T-helper 2 cell treated with Interferon-gamma antibody and Interleukin-4, amounts not matched to agents 100 ng/mL and 5 ng/mL, for 36 hours (primary cell): Measurements from ENCODE around the gene NAV1. TPM values are rescaled to one million over a fixed set of nuclear protein-coding genes. Genes with fewer than 3 reads are reported as not detected.

Experiments used
- intact Hi-C: fragments of 100-400 bp; cut with micrococcal nuclease; formaldehyde crosslinking; loops from one replicate; pipeline ENCODE4 v1.15.1; 2023
- total RNA-seq: library from RNA; stranded (reverse); gene quantifications from 2 replicates; pipeline ENCODE4 v1.2.3, GENCODE V29; 2022

Gene NAV1
- total RNA-seq, 1 donor from 2014 or later = 2.3 TPM

GRCh38 chr1:201502511-201502857 is 36.4 kb upstream of the NAV1 start:
- intact Hi-C loops = loop anchor here (10.0 kb wide), 1 partner anchor 488 kb away; no protein-coding TSS in a partner anchor

DNA sequence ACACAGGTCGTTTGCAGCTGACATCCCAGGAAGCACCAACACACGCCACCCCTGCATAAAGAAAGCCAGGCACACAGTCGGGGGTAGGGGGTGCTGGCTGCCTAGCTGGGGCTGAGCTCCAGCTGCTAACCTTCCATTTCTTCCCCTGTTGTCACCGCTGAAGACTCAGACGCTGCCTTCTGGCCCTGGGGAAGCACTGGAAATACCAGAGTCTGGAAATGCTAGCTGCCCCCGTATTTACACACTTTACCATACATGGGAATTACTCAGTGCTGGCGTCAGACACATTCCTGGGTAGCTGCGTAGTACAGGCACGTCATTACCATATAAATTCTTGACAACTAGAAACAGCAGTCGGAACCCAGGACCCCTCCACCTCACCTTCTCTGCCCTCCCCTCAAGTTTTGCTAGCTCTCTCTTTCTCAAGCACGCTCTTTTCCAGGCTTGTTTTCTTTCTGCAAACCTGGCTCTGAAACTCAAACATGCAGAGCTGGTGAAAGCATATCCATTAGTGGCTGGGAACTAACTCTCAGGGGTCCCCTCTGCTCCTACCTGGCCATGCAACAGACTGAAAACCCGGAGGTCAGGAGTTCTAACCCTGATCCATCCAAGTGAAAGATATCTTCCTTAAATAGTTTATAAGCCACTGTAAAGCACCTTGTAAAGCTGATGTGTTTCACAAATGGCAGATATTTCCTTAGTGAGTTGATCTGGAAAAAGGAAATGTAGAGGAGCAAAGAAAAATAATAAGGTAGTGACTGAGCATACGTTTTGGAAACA is 35.3 kb upstream of the NAV1 start:
- intact Hi-C loops = loop anchor here (10.0 kb wide), 1 partner anchor 489 kb away; no protein-coding TSS in a partner anchor

DNA sequence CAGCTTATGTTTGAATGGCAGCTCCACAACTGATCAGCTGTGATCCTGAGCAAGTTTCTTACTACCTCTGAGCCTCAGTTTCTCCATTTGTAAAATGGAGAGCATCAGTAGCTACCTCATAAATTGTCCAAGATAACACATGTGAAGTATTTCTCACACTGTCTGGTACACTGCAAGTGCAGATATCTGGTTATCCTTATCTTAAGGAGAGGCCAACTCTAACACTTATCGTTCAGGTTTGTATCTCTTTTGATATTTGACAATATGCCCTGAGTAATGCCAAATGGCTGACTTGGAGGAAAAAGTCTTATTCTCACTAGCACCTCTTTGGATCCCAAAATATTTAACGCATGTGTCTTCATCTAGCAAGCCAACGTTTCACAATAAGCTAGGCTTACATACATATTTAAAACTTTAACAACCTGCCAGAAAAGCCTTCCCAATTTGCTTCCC is 34.7 kb upstream of the NAV1 start:
- intact Hi-C loops = loop anchor here (10.0 kb wide), 1 partner anchor 489 kb away; no protein-coding TSS in a partner anchor

DNA sequence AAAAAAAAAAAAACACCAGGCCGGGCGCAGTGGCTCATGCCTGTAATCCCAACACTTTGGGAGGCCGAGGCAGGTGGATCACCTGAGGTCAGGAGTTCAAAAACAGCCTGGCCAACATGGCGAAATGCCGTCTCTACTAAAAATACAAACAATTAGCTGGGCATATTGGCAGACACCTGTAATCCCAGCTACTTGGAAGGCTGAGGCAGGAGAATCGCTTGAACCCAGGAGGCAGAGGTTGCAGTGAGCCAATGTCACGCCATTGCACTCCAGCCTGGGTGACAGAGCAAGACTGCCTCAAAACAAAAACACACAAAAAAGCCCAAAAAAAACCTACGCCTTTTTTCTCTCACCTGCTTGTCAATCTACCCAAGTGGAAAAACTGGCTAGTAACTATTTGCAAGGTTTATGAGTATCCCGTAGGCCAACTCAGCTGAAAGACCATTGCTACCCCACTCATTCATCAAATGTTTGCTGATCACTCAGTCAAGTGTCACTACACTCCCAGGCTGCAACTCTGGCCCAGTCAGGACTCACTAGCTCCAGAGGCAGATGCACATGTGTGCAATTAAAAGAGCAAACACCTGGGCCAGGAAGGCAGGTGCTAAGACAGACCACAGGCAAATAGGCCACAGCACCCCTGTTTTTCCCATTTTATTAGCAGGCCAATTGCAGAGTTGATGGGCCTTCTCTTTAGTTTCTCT is 34.0 kb upstream of the NAV1 start:
- intact Hi-C loops = loop anchor here (5.0 to 10.0 kb wide), 2 partner anchors 38 to 490 kb away; partner anchors contain the start of gene PHLDA3

- intact Hi-C loops = loop anchor here (5.0 to 10.0 kb wide), 2 partner anchors 38 to 491 kb away; partner anchors contain the start of gene PHLDA3
Measured at GRCh38 chr1:201505503-201505890, 33.4 kb upstream of the NAV1 start.

- intact Hi-C loops = loop anchor here (5.0 to 10.0 kb wide), 2 partner anchors 39 to 491 kb away; partner anchors contain the start of gene PHLDA3
Measured at GRCh38 chr1:201506092-201506491, 32.8 kb upstream of the NAV1 start.

GRCh38 chr1:201506557-201507359 is 32.2 kb upstream of the NAV1 start, which contains the start of gene CSRP1:
Gene CSRP1 (minus strand): TSS chr1:201507123. CDS start chr1:201496303, 10,820 bp downstream.
- intact Hi-C loops = loop anchor here (1.0 to 10.0 kb wide), 4 partner anchors 24 to 492 kb away; partner anchors contain the start of genes IPO9 and PHLDA3

GRCh38 chr1:201507360-201507675 is 31.6 kb upstream of the NAV1 start:
- intact Hi-C loops = loop anchor here (1.0 to 10.0 kb wide), 4 partner anchors 25 to 493 kb away; partner anchors contain the start of genes IPO9 and PHLDA3

GRCh38 chr1:201508809-201509208 is 30.1 kb upstream of the NAV1 start:
- intact Hi-C loops = loop anchor here (5.0 to 10.0 kb wide), 2 partner anchors 42 to 494 kb away; partner anchors contain the start of gene PHLDA3

DNA sequence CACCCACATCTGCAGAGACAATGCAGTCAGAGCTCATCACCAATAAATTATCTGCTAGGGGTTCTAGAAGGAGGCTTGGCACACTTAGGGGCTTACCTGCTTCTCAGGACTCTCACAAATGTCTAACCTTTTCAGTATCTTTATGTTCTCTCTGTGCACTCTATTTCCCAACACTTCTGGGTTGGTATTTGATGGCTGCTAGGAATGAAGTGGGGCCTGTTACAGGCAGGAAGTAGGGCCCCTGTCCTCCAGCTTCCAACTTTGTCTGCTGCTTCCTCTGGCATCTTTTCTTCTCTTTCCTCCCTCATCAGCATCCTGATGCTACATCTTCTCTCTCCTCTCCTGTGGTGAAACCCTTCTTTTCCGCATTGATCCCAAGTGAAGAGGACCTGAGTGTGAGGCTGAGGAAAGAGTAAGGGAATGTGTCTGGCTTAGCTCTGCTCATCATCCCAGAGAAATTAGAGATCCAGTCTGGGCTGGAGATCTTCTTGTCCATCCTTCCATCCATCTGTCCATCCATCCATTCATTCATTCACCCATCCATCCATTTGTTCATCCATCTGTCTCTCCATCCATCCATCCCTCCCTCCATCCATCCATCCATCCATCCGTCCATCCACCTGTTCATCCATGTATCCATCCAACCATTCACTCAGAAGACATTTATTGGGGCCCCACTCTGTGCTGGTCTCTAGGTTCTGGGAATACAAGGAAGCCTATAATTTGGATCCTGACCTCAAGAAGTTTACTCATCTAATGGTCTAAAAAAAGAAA is 29.1 kb upstream of the NAV1 start:
- intact Hi-C loops = loop anchor here (5.0 to 10.0 kb wide), 2 partner anchors 42 to 495 kb away; partner anchors contain the start of gene PHLDA3

- intact Hi-C loops = no loop called here
Measured at GRCh38 chr1:201510734-201511133, 28.2 kb upstream of the NAV1 start.

DNA sequence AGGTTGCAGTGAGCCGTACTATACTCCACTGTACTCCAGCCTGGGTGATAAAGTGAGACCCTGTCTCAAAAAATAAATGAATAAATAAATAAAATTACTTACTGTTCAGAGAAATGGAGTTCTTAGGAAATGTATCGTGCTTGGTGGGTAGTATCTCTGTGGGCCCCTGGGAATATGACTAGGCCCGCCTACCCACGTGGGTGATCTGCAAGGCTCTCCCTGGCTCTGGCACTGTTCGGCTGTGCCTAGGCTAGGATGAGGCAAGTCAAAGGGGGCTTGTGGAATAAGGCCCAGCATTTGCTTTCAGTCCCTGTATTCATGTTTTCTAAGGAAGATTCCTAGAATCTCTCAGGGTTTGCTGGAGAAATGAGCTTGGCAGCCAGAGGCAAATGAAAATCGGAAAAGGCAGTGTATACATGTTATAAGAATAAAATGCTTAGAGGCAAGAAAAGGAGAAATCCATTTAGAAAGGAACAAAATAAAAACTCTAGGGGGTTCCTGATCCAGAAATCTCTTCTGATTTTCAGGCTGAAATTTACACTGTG is 27.5 kb upstream of the NAV1 start:
- intact Hi-C loops = no loop called here

DNA sequence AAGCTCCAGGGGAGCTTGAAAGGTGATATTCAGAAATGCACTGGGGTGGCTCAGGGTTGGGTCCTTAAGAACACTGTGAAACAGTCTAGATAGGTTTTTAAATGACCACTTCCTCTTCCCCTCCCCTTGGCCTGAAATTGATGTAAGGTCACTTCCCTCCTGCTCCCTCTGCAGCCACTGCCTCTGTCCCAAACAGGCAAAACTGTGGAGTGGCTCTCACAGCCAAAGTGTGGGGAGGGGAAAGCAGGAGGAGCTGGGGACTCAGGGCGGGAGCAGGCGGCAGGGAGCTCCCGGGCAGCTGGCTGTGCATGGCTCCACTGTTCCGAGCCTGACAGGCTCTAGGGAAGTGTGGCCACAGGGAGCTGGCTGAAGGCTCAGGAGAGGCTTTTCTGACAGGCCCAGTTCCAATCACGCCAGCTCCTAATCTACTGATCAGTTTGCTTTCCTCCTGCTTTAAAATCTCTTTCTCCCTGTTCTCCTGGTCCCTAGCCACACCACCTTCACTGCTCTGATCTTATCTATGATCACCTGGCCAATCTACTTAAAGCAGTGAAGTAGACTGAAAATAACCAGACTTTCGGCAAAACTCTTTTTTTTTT is 26.9 kb upstream of the NAV1 start:
- intact Hi-C loops = no loop called here

DNA sequence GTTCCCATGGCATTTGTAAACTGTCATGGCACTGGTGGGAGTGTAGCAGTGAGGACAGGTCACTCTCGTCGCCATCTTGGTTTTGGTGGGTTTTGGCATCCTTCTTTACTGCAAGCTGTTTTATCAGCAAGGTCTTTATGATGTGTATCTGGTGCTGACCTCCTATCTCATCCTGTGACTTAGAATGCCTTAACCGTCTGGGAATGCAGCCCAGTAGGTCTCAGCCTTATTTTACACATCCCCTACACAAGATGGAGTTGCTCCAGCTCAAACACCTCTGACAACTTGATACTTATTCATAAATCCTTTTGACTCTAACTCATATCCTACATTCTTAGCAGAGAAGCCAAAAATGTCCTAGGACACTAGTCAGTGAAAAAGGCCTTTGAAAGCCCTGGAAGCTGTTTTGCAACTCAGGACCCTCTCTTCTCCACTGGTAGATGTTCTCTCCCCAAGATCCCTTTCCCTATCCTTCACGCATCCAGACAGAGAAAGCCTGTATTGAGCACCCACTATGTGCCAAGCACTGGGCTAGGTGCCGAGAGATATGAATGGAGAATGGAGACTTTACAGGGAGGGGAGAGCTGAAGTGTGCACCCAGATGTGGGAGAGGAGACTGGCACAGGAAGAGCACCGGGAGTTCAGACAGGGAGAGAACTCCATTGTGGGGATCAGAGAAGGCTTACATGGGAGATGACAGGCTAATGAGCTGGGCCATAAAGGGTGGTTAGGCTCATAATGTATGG is 25.3 kb upstream of the NAV1 start:
- intact Hi-C loops = loop anchor here (1.0 kb wide), 2 partner anchors 31 to 65 kb away; no protein-coding TSS in a partner anchor

DNA sequence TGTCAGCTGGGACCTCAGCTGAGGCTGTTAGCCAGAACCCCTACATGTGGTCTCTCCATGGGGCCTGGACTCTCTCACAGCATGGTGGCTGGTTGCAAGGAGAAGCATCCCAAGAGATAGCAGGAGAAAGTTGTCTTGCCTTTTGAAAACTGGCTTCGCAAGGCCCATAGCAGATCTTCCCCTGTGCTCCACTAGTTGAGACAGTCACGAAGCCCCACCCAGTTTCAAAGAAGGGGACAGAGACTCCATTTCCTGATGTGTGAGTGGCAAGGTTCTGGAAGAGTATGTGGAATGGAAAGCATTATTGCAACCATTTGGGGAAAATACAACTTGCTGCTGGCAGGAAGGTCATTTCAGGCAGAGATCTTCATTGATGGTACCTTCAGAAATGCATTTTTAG is 24.5 kb upstream of the NAV1 start:
- intact Hi-C loops = no loop called here

DNA sequence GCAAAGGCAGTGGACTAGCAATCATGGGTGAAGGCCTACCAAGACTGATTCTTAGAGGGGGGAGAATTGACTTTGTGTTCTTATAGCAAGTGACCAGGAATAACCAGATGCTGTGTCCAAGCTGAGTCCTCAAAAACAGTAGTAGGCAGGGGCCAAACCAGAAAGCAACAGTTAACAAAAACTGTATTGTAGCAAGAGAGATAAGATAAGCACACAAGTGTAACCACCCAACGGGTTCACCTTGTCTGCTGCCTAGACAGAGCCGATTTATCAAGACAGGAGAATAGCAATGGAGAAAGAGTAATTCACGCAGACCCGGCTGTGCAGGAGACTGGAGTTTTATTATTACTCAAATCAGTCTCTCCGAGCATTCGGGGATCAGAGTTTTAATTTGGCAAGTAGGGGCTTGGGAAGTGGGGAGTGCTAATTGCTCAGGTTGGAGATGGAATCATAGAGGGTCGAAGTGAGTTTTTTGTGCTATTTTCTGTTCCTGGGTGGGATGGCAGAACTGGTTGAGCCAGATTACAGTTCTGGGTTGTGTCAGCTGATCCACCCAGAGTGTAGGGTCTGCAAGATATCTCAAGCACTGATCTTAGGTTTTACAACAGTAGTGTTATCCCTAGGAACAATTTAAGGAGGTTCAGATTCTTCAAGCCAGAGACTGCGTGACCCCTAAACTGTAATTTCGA is 23.7 kb upstream of the NAV1 start:
- intact Hi-C loops = no loop called here

GRCh38 chr1:201515895-201516294 is 23.0 kb upstream of the NAV1 start:
- intact Hi-C loops = no loop called here

DNA sequence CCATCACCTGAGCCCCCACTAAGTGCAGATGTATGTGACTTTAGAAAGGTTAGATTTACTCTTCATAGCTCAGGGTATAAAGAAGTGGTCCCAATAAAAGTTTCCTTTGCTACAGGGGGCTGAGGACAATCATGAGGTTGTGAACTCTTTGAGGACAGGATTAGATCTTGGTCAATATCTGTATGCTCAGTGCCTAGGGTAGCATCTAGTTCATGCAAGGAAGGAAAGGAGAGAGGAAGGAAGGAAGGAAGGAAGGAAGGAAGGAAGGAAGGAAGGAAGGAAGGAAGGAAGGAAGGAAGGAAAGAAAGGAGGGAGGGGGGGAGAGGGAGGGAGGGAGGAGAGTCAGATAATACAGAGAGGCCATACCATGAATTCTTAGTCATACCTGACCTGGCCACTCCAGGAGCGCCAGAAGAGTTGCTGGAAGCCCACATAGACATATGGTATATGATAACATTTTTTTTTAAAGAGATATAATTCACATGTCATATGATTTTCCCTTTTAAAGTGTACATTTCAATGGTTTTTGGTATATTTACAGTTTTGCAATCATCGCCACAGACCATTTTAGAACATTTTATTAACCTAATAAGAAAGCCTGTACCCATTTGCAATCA is 22.3 kb upstream of the NAV1 start:
- intact Hi-C loops = no loop called here
